HG02642 (cell line): ENCODE data around the gene PRELID1.
"Not testable (repeated sequence)": the region's sequence is repeated elsewhere in the genome, so short reads cannot be mapped to it uniquely, and the experiment has no call there.

Experiments used
- ATAC-seq: cut with Tn5 transposase; IDR thresholded peaks from one replicate; pipeline ENCODE4 v1.9.1; 2021; ENCODE audit warnings: mild to moderate bottlenecking; ENCODE audit not compliant: unreplicated experiment, poor library complexity

PRELID1 gene

GRCh38 chr5:177303121-177303924 is at the start of gene PRELID1, which contains the start of gene RAB24:
Gene PRELID1, plus strand, starts transcription at chr5:177303799. Its CDS starts 187 bp downstream, at chr5:177303986.
Gene RAB24, minus strand, starts transcription at chr5:177303719. Its CDS starts 431 bp downstream, at chr5:177303288.
- ATAC-seq, result peak; percentile 69

GRCh38 chr5:177256296-177256695 is 47.3 kb upstream of the PRELID1 start:
- no peak for ATAC-seq

GRCh38 chr5:177258711-177259110 is 44.9 kb upstream of the PRELID1 start:
- not testable (repeated sequence) for ATAC-seq

GRCh38 chr5:177260961-177261360 is 42.6 kb upstream of the PRELID1 start:
- ATAC-seq, result no peak

GRCh38 chr5:177261510-177261909 is 42.1 kb upstream of the PRELID1 start:
- ATAC-seq, result no peak

- no peak for ATAC-seq
These were observed 39.4 kb upstream of the PRELID1 start for GRCh38 chr5:177264178-177264577.

- ATAC-seq, result no peak
These were observed 38.2 kb upstream of the PRELID1 start for GRCh38 chr5:177265395-177265794.

- no peak for ATAC-seq
These were observed 34.2 kb upstream of the PRELID1 start for GRCh38 chr5:177269232-177269895.

- no peak for ATAC-seq
These were observed 33.6 kb upstream of the PRELID1 start for GRCh38 chr5:177269976-177270375.

- ATAC-seq, result no peak
These were observed 32.9 kb upstream of the PRELID1 start for GRCh38 chr5:177270653-177271052.

- no peak for ATAC-seq
These were observed 32.5 kb upstream of the PRELID1 start for GRCh38 chr5:177271113-177271512.

GRCh38 chr5:177275883-177276282 is 27.7 kb upstream of the PRELID1 start:
- ATAC-seq, result no peak

GRCh38 chr5:177276886-177277285 is 26.7 kb upstream of the PRELID1 start:
- ATAC-seq, result no peak

GRCh38 chr5:177288191-177288590 is 15.4 kb upstream of the PRELID1 start:
- no peak for ATAC-seq

- no peak for ATAC-seq
These were observed 12.6 kb upstream of the PRELID1 start for GRCh38 chr5:177290816-177291596.

GRCh38 chr5:177291735-177292134 is 11.9 kb upstream of the PRELID1 start:
- ATAC-seq, result no peak

GRCh38 chr5:177293819-177294581 is 9.6 kb upstream of the PRELID1 start:
- no peak for ATAC-seq

- ATAC-seq, result no peak
These were observed 9.0 kb upstream of the PRELID1 start for GRCh38 chr5:177294632-177295031.

- ATAC-seq, result no peak
These were observed 7.7 kb upstream of the PRELID1 start for GRCh38 chr5:177295924-177296323.

GRCh38 chr5:177296581-177296980 is 7.0 kb upstream of the PRELID1 start:
- ATAC-seq, result no peak
